Measurements from ENCODE around the gene BCKDHA.

- TF ChIP-seq CTCF (optimal IDR thresholded peaks at IDR 0.05 in 1 of 3, IDR thresholded peaks at IDR 0.05 in 1 of 3, conservative IDR thresholded peaks at IDR 0.05 in 1 of 3; ENCODE audit: extremely low read depth in 1 of 3, insufficient read depth in 2 of 3, low read length in 3 of 3) (no peak), EZH2 (IDR thresholded peaks at IDR 0.05; ENCODE audit: low read length) (no peak)
These were observed 17.5 kb downstream of the BCKDHA start for GRCh38 chr19:41415154-41415571.

Data from keratinocyte (primary cell).